Glutamatergic neuron (in vitro differentiated cells): ENCODE data around the gene DNAJC8. TPM values are rescaled to one million over a fixed set of nuclear protein-coding genes. Genes with fewer than 3 reads are reported as not detected.

Experiments used
- DNase-seq: peaks from one replicate; pipeline ENCODE4 v3.0.0; 2022
- H3K27ac Mint-ChIP-seq: one replicate; pipeline ENCODE4 v1.8.0; 2020; ENCODE audit warnings: mild to moderate bottlenecking, mixed read lengths, inconsistent platforms; ENCODE audit not compliant: unreplicated experiment
- H3K27me3 Mint-ChIP-seq: one replicate; pipeline ENCODE4 v1.8.0; 2020; ENCODE audit warnings: mild to moderate bottlenecking, moderate library complexity, mixed read lengths, inconsistent platforms; ENCODE audit not compliant: unreplicated experiment
- H3K36me3 Mint-ChIP-seq: one replicate; pipeline ENCODE4 v1.8.0; 2020; ENCODE audit warnings: mild to moderate bottlenecking, mixed read lengths, inconsistent platforms; ENCODE audit not compliant: unreplicated experiment
- H3K4me1 Mint-ChIP-seq: one replicate; pipeline ENCODE4 v1.8.0; 2020; ENCODE audit warnings: mild to moderate bottlenecking, low read depth, mixed read lengths, inconsistent platforms; ENCODE audit not compliant: unreplicated experiment
- H3K4me3 Mint-ChIP-seq: one replicate; pipeline ENCODE4 v1.8.0; 2020; ENCODE audit warnings: mild to moderate bottlenecking, mixed read lengths, inconsistent platforms; ENCODE audit not compliant: unreplicated experiment
- H3K9me3 Mint-ChIP-seq: one replicate; pipeline ENCODE4 v1.8.0; 2020; ENCODE audit warnings: mild to moderate bottlenecking, moderate library complexity, mixed read lengths, inconsistent platforms; ENCODE audit not compliant: unreplicated experiment
- CTCF ChIP-seq: fragments of 200-600 bp; sonication (generic); IDR thresholded peaks from one replicate; pipeline ENCODE4 v1.5.0; 2021; ENCODE audit not compliant: partially characterized antibody, unreplicated experiment
- total RNA-seq: library from RNA; stranded (reverse); fragmentation: NEBNext Ultra II Directional; extraction: Animal tissue kit (Norgen Biotek cat#: 25700); gene quantifications from one replicate; pipeline ENCODE4 v1.2.1, GENCODE V29; 2021; ENCODE audit not compliant: unreplicated experiment

Gene DNAJC8
- total RNA-seq, 1 donor from 2014 or later = 82.8 TPM

GRCh38 chr1:28247612-28248272 lies 14.9 kb upstream of the DNAJC8 start:
- peaks cover 12% of the 10 kb centered on the region for H3K4me1 Mint-ChIP-seq
- no peaks in the 10 kb centered on the region for H3K9me3 Mint-ChIP-seq
- no peaks in the 10 kb centered on the region for H3K27me3 Mint-ChIP-seq
- H3K36me3 Mint-ChIP-seq = no peaks in the 10 kb centered on the region
- TF ChIP-seq CTCF = no peak
- peak overlapping the region; percentile 18 for H3K27ac Mint-ChIP-seq
- DNase-seq = no peak
- peak overlapping the region; percentile 79 for H3K4me3 Mint-ChIP-seq

GRCh38 chr1:28246427-28246832 lies 13.6 kb upstream of the DNAJC8 start:
- DNase-seq = no peak
- Mint-ChIP-seq H3K4me3 (peak overlapping the region; percentile 79), H3K36me3 (no peaks in the 10 kb centered on the region), H3K27me3 (no peaks in the 10 kb centered on the region), H3K9me3 (no peaks in the 10 kb centered on the region), H3K27ac (peak overlapping the region; percentile 41), H3K4me1 (peaks cover 12% of the 10 kb centered on the region)
- no peak for TF ChIP-seq CTCF

GRCh38 chr1:28244549-28245251 lies 11.9 kb upstream of the DNAJC8 start:
- no peaks in the 10 kb centered on the region for H3K9me3 Mint-ChIP-seq
- no peak for DNase-seq
- H3K27me3 Mint-ChIP-seq = no peaks in the 10 kb centered on the region
- TF ChIP-seq CTCF = no peak
- H3K27ac Mint-ChIP-seq = no peak overlapping the region
- H3K4me1 Mint-ChIP-seq = peaks cover 12% of the 10 kb centered on the region
- peak overlapping the region; percentile 18 for H3K4me3 Mint-ChIP-seq
- no peaks in the 10 kb centered on the region for H3K36me3 Mint-ChIP-seq

- peaks cover 9% of the 10 kb centered on the region for H3K4me1 Mint-ChIP-seq
- TF ChIP-seq CTCF = no peak
- no peaks in the 10 kb centered on the region for H3K9me3 Mint-ChIP-seq
- H3K36me3 Mint-ChIP-seq = no peaks in the 10 kb centered on the region
- no peak overlapping the region for H3K4me3 Mint-ChIP-seq
- no peak overlapping the region for H3K27ac Mint-ChIP-seq
- no peaks in the 10 kb centered on the region for H3K27me3 Mint-ChIP-seq
- no peak for DNase-seq
Measured at GRCh38 chr1:28243685-28244311, 11.0 kb upstream of the DNAJC8 start.
